Stimulated activated CD4-positive, alpha-beta T cell treated with anti-CD3 and anti-CD28 coated beads, TNF-alpha, amount 100 ng/mL, for 4 hours (primary cell): ENCODE data around the gene MPIG6B.
A peak's percentile ranks its signal among the peaks of the same experiment; 100 is the strongest.

Source experiments
- DNase-seq, 3 experiments: peaks; one replicate each; pipeline ENCODE4 v3.0.0-alpha.2; 2020; ENCODE audit warnings: low read depth in 3 of 3

The MPIG6B gene

GRCh38 chr6:31767096-31767645 is 44.0 kb downstream of the MPIG6B start:
- DNase-seq, result no peak

- no peak for DNase-seq
Measured at GRCh38 chr6:31768363-31769257, 45.4 kb downstream of the MPIG6B start.

DNA sequence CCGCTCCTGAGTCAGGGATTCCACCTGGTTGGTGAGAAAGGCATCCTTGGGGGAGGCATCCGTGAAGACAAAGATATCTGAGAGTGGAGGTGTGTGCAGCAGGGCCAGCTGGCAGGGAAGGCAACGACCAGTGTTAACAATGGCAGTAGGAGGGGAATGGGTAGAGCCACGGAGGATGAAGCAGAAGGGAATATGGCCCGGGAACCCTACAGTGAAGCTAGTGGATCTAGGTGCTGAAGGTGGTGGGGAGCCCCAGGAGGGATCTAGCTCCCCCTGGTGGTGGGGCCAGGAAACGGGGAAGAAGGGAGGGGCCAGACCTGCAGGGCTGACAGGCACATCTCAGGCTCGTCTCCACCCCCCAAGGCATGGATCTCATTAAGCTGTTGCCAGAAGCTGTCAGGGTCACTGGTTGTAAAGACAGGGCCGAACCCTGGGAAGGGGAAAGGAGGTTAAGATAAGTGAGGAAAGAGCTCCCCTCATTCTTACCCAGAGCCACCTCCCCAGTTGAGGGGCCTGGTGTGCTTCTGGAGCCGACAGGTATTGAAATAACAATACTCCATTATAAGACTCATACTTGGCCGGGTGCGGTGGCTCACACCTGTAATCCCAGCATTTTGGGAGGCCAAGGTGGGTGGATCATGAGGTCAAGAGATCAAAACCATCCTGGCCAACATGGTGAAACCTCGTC is 46.7 kb downstream of the MPIG6B start:
- DNase-seq, result peak; percentile 62 to 71 (median 65)

DNA sequence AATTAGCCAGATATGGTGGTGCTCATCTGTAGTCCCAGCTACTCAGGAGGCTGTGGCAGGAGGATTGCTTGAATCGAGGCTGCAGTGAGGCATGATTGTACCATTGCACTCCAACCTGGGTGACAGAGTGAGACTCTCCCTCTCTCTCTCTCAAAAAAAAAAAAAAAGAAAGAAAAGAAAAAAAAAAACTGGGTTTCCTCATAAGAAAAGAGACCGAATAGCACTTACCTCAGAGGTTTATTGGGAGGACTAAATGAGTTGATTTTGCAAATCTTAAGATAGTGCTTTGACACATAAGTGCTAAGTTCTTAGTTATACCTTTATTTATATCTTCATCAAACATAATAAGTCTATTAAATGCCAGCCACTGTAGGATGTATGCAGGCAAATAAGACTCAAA is 47.7 kb downstream of the MPIG6B start:
- no peak for DNase-seq

DNA sequence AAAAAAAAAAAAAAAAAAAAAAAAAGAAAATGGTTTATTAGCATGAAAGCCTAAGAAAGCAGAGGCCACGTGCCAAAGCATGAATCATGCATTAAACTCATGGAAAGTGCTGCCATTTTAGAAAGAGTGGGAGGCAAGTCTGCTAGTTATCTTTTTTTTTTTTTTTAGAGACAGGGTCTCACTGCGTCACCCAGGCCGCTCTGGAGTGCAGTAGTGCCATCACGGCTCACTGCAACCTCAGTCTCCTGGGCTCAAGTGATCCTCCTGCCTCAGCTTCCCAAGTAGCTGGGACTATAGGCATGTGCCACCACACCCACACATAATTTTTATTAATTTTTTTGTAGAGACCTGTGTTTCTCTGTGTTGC is 48.8 kb downstream of the MPIG6B start:
- DNase-seq, result peak in 1 of 3 experiments; percentile 28

- no peak for DNase-seq
Measured at GRCh38 chr6:31775184-31775583, 52.0 kb downstream of the MPIG6B start.

DNA sequence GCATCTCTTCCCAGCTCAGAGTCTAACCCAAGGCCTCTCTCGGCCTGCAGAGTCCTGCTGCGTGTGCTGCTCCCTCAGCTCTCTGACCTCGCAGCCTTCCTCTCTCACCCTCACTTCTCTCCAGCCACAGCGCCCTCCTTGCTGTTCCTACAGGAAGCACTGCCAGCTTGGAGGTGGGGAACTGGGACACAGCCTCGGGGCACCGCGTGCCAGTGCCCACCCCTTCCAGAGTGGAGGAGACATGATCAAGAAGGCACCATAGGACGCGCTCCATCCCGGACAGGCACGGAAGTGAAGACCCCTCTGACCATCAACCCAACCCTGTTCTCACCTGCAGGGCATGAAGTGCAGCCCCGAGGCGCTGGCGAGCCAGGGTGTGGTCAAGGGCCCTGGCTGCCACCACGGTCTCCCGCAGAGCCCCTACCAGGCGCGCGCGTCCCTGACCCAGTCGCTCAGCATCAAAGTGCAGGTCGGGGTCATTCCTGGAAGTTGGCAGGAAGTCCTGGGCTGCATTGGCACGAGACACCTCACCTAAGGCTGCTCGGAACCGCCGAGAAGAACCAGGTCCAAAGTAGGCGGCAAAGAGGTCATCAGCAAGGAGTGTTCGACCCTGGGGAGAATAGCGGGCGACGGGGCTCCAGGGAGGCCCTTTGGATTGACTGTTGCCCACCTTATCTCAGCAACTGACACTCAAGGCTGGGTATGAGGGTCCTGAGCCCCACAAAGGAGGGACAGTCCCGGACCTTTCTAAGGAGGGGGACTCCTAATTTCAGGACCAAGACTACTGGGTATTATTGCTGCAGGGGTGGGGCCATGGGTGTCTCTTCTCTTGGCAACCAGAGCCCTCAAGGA is 52.7 kb downstream of the MPIG6B start:
- no peak for DNase-seq
